Activated CD4-positive, alpha-beta T cell treated with anti-CD3 and anti-CD28 coated beads for 24 hours (primary cell): ENCODE measurements around the gene TRMT112.
"Not testable (repeated sequence)": the region's sequence is repeated elsewhere in the genome, so short reads cannot be mapped to it uniquely, and the experiment has no call there.

ENCODE experiments used
- DNase-seq, 2 donors: peaks; one replicate each; pipeline ENCODE4 v3.0.0-alpha.2; 2020; ENCODE audit warnings: low read depth in 2 of 2

TRMT112 gene

GRCh38 chr11:64312947-64313346, 4.4 kb downstream of the TRMT112 start:
- DNase-seq: no peak

DNA sequence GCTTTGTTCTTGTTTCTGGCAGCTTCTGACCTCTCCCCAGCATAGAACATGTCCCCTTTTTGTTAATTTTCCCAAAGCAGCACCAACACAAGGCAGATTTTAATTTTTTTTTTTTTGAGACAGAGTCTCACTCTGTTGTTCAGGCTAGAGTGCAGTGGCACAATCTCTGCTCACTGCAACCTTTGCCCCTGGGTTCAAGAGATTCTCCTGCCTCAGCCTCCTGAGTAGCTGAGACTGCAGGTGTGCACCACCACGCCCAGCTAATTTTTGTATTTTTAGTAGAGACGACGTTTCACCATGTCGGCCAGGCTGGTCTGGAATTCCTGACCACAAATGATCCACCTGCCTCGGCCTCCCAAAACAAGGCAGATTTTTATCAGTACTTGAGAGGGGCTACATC, 9.6 kb downstream of the TRMT112 start:
- DNase-seq: not testable (repeated sequence)

DNA sequence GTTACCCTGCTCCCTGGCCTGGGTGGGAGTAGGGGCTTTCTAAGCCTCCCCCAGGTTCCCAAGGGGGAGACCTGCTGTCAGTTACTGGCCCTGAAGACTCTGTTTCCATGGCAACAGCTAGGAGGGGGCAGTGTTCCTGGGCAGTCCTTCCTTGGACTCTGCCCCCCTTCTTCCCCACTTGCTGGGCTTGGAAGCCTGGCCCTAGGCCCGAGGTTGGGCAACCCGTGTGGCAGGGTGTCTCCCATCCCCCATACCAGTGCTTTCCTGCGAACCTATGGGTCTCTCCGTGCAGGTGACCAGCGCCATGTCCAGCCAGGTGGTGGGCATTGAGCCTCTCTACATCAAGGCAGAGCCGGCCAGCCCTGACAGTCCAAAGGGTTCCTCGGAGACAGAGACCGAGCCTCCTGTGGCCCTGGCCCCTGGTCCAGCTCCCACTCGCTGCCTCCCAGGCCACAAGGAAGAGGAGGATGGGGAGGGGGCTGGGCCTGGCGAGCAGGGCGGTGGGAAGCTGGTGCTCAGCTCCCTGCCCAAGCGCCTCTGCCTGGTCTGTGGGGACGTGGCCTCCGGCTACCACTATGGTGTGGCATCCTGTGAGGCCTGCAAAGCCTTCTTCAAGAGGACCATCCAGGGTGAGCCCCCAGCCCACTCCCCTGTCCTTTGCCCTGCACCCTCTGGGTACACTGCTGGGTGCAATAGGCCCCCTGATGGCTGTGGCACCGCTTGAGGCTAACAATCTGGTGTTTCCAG, 10.3 kb downstream of the TRMT112 start:
- DNase-seq: no peak

DNA sequence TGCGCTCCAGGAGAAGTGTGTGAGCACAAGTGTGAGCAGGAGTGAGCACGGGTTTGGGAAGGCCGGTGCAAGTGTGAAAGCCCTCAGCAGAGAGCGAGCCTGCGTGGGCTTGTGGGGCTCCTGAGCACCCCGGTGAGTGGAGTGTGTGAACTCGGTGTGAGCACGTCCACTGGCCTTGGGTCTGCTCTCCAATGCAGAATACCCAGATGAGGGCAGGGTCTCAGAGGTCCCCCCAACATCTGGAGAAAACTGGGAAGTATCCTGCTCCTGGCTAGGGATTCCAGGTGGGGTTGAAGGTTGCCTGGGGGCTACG, 10.8 kb downstream of the TRMT112 start:
- no peak for DNase-seq

- DNase-seq: peak; percentile 59 to 61
These were observed 11.4 kb downstream of the TRMT112 start for GRCh38 chr11:64305691-64306562.

DNA sequence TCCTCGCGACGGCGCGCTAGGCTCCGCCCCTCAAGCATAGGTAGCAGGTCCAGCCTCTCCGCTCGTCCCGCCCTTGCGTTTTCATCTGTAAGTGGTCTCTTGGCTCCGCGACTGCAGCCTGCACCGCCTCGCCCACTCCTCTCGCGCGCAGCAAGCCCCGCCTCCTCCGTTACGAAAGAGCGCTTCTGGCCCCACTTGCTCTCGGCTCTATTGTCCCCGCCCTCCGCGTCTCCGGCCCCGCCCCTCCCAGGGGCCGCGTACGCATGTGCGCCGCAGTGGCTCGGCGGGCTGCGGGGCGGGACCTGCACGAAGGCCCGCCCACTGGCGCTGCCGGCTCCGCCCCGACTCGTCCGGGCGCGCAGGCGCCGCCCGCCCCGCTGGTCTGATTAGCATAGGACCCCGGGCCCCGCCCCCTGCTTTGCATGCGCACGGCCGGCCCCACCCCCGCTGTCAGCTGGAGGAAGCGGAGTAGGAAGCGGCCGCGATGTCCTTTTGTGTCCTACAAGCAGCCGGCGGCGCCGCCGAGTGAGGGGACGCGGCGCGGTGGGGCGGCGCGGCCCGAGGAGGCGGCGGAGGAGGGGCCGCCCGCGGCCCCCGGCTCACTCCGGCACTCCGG, 12.2 kb downstream of the TRMT112 start, which contains the start of gene ESRRA:
ESRRA (plus strand) TSS at position 450 of the 616 bp plus-strand sequence. CDS start 1,656 bp downstream, outside the sequence.
- DNase-seq: peak; percentile 100

DNA sequence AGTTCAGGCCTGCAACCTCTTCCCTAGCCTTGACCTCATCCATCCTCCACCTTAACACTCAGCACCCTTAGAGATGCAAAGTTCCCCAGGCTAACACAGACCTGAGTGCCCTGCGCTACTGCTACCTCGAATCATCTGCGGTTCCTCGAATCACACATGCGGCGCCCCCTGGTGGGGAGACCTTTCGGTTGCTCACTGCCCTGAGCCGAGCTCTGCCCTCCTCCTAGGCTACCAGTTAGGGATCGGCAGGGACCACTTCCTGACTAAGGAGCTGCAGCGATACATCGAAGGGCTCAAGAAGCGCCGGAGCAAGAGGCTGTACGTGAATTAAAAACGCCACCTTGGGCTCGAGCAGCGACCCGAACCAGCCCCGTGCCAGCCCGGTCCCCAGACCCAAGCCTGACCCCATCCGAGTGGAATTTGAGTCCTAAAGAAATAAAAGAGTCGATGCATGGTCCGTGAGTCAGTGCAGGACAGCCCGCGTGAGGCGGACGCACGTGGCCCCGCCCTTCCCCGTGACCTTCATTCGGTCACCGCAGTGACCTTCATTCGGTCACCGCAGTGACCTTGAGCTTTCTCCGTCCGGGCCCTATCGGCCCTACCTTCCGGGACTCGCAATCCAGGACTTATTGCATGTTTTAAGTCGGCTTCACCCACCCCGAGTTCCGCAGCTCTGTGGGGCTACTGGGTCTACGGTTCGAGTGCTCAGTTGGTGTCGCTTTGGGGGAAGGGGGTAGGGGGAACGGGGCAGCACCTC, 12.9 kb downstream of the TRMT112 start:
- peak; percentile 93 to 98 for DNase-seq

GRCh38 chr11:64304032-64304315, 13.4 kb downstream of the TRMT112 start:
- DNase-seq: no peak

- DNase-seq: no peak
These were observed 14.0 kb downstream of the TRMT112 start for GRCh38 chr11:64303109-64304031.

DNA sequence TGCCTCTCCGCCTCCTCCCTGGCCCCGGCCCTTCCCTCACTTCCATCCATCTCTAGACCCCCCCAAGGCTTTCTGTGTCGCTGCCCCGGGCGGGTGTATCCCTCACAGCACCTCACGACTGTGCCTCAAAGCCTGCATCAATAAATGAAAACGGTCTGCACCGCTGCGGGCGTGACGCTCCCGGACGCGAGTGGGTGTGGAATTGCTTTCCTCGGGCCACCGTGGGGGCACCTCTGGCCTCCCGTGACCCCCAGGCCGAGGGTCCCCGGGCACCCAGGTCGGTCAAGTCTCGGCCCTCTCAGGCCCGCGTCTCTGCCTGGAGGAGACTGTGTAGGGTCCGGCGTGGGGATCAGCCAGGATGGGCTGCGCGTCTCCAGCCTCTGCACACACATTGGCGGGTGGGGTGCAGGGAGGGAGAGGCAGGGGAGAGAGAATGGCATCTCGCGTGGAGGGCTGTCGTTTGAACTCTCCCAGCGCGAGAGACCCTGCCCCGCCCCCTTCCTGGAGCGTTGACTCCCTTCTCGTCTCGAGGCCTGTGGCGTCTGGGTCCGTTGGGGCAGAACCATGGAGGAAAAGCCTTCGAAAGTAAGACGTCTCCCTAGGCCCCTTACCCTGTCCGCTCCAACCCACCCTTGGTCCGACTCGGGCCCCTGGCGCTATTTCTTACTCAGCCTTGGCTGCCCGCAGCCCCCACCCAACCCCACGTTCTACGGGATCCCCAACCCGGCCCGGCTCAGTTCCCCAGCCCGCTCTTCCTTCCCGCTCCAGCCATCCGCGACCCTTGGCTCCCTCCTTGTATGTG, 17.3 kb downstream of the TRMT112 start, which contains the start of gene CATSPERZ:
CATSPERZ (plus strand) TSS at position 512 of the 802 bp plus-strand sequence; CDS start at position 565, 53 bp downstream.
- DNase-seq: no peak

GRCh38 chr11:64298966-64299846, 18.2 kb downstream of the TRMT112 start:
- DNase-seq: no peak

DNA sequence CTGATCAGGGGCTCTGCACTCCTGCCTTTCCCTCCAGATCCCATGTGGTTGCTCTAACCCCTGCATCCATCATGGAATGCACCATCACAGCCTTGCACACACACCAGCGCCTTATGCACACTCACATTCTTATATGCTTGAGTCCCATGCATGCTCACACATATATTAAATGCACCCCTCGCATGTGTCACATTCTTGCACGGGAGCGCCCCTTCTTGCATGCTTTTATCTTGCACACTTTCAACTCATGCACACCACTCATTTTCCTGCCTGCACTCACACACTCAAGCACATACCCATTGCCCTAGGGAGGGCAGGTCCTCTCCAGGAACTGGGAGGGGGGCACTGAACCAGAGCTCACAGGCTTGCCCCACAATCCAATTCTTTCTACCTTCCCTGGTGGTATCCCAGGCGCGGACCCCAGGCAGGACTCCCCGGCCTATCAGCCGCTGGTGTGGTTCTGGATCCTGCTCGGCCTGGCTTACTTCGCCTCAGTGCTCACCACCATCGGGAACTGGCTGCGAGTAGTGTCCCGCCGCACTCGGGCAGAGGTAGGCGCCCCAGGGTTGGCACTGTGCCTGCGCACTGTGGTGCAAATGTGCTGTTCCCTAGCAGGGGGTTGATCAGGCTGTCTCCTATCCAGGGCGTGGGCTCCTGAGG, 19.5 kb downstream of the TRMT112 start:
- DNase-seq: no peak

GRCh38 chr11:64296830-64297698, 20.3 kb downstream of the TRMT112 start:
- no peak for DNase-seq

GRCh38 chr11:64296236-64296635, 21.1 kb downstream of the TRMT112 start:
- no peak for DNase-seq

GRCh38 chr11:64295760-64296159, 21.6 kb downstream of the TRMT112 start:
- DNase-seq: no peak

GRCh38 chr11:64294774-64295173, 22.6 kb downstream of the TRMT112 start:
- no peak for DNase-seq
